Activated naive CD8-positive, alpha-beta T cell treated with anti-CD3 and anti-CD28 coated beads, Interleukin-2, amount 10 ng/mL, durations not matched to agents 7 days and 5 days (primary cell): Measurements from ENCODE around the gene BEND6. TPM values are rescaled to one million over a fixed set of nuclear protein-coding genes. Genes with fewer than 3 reads are reported as not detected.
A peak's percentile ranks its signal among the peaks of the same experiment; 100 is the strongest.
"Not testable (repeated sequence)": the region's sequence is repeated elsewhere in the genome, so short reads cannot be mapped to it uniquely, and the experiment has no call there.

Experiments used
- ATAC-seq: fragments of 150-1000 bp; cut with Tn5 transposase; one replicate; pipeline ENCODE4 v1.10.0; 2021; ENCODE audit warnings: low read depth, moderate library complexity
- POLR2A ChIA-PET: fragments of 350-600 bp; sonication (Branson Sonifier 250); formaldehyde crosslinking; loops from one replicate; lab custom pipeline; 2021; ENCODE audit warnings: antibody characterized with exemption; lab: Charles Lee
- DNase-seq: peaks from one replicate; pipeline ENCODE4 v3.0.0; 2021
- H3K27ac Mint-ChIP-seq: one replicate; pipeline ENCODE4 v1.8.0; 2022; ENCODE audit warnings: mild to moderate bottlenecking, mixed read lengths
- H3K27me3 Mint-ChIP-seq: one replicate; pipeline ENCODE4 v1.8.0; 2022; ENCODE audit warnings: mild to moderate bottlenecking, moderate library complexity, mixed read lengths
- H3K36me3 Mint-ChIP-seq: one replicate; pipeline ENCODE4 v1.8.0; 2021; ENCODE audit warnings: mild to moderate bottlenecking, mixed read lengths
- H3K4me1 Mint-ChIP-seq: one replicate; pipeline ENCODE4 v1.8.0; 2021; ENCODE audit warnings: mixed read lengths
- H3K4me3 Mint-ChIP-seq: one replicate; pipeline ENCODE4 v1.8.0; 2022; ENCODE audit warnings: mild to moderate bottlenecking, moderate library complexity, mixed read lengths
- H3K9me3 Mint-ChIP-seq: one replicate; pipeline ENCODE4 v1.8.0; 2021; ENCODE audit warnings: mixed read lengths
- total RNA-seq, 2 experiments: library from RNA; stranded (reverse); gene quantifications; one replicate each; pipeline ENCODE4 v1.2.3, GENCODE V29; 2021

BEND6 gene
- total RNA-seq, 2 experiments from 2014 or later: not detected

DNA sequence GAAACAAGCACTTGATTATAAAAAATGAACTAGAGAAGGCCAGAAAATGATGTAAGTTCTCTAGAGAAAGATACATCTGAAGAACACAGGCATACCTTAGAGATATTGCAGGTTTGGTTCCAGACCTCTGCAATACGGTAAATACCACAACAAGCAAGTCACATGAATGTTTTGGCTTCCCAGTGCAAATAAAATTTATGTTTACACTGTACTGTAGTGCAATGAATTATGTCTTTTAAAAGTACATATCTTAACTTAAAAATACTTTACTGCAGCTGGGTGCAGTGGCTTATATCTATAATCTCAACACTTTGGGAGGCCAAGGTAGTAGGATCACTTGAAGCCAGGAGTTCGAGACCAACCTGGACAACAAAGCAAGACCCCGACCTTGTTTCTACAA, 80.6 kb downstream of the BEND6 start:
- no peak overlapping the region for H3K27ac Mint-ChIP-seq
- POLR2A ChIA-PET: no interaction called here
- peaks cover 23% of the 10 kb centered on the region for H3K27me3 Mint-ChIP-seq
- ATAC-seq (no peak), DNase-seq (no peak)
- H3K4me1 Mint-ChIP-seq: peaks cover 1% of the 10 kb centered on the region
- H3K4me3 Mint-ChIP-seq: no peak overlapping the region
- H3K9me3 Mint-ChIP-seq: no peaks in the 10 kb centered on the region
- H3K36me3 Mint-ChIP-seq: no peaks in the 10 kb centered on the region

DNA sequence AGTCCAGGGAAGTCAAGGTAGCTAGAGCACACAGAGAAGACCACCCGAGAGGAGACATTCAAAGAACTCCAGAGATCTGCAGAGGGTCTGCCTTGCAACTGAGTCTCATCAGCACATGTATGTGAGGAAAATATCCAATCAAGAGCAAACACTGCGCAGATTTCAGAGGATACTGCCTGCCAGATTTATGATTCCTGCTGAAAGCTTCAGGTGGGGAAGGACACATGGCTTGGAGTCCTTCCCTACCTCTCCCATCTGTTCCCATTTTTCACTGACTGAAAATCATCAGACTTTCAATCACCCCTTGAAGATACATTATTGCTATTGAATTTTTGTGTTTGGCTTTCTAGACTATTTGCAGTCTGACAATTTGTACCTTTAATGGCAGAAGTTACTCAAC, 84.0 kb downstream of the BEND6 start:
- Mint-ChIP-seq H3K27ac (no peak overlapping the region), H3K9me3 (no peaks in the 10 kb centered on the region), H3K27me3 (peaks cover 39% of the 10 kb centered on the region), H3K36me3 (no peaks in the 10 kb centered on the region), H3K4me1 (no peaks in the 10 kb centered on the region), H3K4me3 (no peak overlapping the region)
- ATAC-seq (no peak), DNase-seq (no peak)
- POLR2A ChIA-PET: no interaction called here

DNA sequence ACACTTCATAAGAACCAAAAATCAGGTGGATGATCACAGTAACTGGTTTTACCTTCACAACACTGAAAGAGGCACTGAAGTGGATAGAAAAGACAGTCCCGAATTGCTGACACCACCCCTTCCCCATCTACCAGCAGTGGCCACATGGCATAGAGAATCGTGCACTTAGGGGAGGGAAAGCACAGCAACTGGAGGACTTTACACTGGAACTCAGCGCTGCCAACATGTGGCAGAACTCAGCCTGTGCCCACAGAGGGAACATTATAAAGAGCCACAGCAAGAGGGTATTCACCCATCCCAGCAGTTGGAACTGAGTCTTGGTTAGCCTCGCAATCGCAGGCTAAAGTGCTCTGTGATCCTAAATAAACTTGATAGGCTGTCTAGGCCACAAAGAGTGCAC, 85.1 kb downstream of the BEND6 start:
- no peaks in the 10 kb centered on the region for H3K4me1 Mint-ChIP-seq
- H3K4me3 Mint-ChIP-seq: no peak overlapping the region
- no peak for DNase-seq
- H3K27me3 Mint-ChIP-seq: peaks cover 42% of the 10 kb centered on the region
- H3K27ac Mint-ChIP-seq: no peak overlapping the region
- no peak for ATAC-seq
- POLR2A ChIA-PET: no interaction called here
- H3K9me3 Mint-ChIP-seq: no peaks in the 10 kb centered on the region
- H3K36me3 Mint-ChIP-seq: no peaks in the 10 kb centered on the region

DNA sequence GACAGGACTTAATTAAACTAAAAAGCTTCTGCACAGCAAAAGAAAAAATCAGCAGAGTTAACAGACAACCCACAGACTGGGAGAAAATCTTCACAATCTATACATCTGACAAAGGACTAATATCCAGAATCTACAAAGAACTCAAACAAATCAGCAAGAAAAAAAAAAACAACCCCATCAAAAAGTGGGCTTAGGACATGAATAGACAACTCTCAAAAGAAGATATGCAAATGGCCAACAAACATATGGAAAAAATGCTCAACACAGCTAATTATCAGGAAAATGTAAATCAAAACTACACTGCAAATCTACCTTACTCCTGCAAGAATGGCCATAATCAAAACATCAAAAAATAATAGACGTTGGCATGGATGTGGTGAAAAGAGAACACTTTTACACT, 89.2 kb downstream of the BEND6 start:
- H3K36me3 Mint-ChIP-seq, H3K9me3 Mint-ChIP-seq, H3K4me3 Mint-ChIP-seq, POLR2A ChIA-PET, H3K27ac Mint-ChIP-seq, ATAC-seq, DNase-seq: not testable (repeated sequence)
- peaks cover 47% of the 10 kb centered on the region for H3K27me3 Mint-ChIP-seq
- H3K4me1 Mint-ChIP-seq: peaks cover 16% of the 10 kb centered on the region

DNA sequence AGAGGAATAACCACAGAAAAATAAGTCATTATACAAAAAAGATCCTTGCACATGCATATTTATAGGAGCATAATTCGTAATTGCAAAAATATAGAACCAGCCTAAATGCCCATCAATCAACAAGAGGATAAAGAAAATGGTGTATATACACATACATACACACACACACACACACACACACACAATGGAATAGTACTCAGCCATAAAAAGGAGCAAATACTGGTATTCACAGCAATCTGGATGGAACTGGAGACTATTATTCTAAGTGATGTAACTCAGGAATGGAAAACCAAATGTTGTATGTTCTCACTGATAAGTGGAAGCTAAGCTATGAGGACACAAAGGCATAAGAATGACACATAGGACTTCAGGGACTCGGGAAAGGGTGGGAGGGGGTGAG, 89.7 kb downstream of the BEND6 start:
- POLR2A ChIA-PET: no interaction called here
- Mint-ChIP-seq H3K4me1 (peaks cover 21% of the 10 kb centered on the region), H3K27ac (no peak overlapping the region), H3K9me3 (no peaks in the 10 kb centered on the region), H3K27me3 (peaks cover 47% of the 10 kb centered on the region), H3K4me3 (no peak overlapping the region), H3K36me3 (peaks cover 10% of the 10 kb centered on the region)
- ATAC-seq: no peak
- DNase-seq: no peak

DNA sequence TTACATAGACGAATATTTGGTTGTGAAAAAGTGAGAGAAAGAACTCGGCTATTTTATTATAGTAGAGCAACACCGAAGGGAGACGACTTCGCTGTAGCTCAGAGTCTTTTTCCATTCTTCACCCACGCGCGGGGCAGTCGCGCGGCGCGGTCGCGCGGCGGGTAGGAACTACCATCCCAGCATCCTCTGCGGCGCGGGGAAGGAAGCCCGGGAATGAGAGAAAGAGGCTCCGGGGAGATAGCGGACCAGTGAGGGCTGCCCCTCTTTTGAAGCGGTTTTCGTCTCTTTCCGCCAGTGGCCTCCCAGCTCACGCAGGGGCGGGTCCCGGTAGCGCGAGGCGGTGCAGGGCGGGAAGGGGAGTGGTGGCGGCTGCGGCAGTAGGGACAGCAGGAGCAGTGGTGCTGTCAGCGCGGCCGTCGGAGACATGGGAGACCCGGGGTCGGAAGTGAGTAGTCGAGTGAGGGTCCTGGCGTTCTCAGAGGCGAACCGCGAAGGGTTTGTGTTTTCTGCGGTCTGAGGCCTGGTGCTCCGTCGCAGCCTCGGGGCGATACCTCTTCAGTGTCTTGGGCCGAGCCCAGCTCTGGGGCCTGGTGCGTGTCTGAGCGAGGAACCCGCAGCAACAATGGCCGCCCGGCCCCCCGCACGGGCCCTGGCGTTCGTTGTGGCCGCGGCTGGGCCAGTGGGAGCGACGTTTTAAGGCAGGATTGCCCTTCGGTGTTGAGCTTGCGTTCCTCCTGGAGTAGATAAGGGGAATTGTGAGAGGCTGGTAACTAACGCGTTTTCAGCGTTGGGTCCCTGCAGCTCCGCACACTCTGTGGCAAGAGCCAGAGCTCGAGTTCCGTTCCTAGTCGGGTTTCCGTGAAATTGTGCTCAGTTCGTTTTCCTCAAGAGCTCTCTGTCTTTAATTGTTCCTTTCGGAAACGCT, 91.7 kb downstream of the BEND6 start, which contains the start of gene KIAA1586:
KIAA1586 (plus strand) TSS at position 362 of the 925 bp plus-strand sequence; CDS start at position 425, 63 bp downstream.
- H3K27ac Mint-ChIP-seq: peak within 1 kb of the TSS; percentile 90
- H3K36me3 Mint-ChIP-seq: peaks cover 26% of the 10 kb centered on the region
- H3K9me3 Mint-ChIP-seq: not testable (repeated sequence)
- ATAC-seq (peak; percentile 95), DNase-seq (peak; percentile 84)
- peaks cover 44% of the 10 kb centered on the region for H3K27me3 Mint-ChIP-seq
- POLR2A ChIA-PET: interaction anchor here (0.7 to 1.4 kb wide), 4 partner anchors 84 to 270 kb away, joined by 3 to 5 read pairs (median 3); partner anchors contain the start of genes BAG2 and PRIM2
- peak within 1 kb of the TSS; percentile 95 for H3K4me3 Mint-ChIP-seq
- peaks cover 27% of the 10 kb centered on the region for H3K4me1 Mint-ChIP-seq

DNA sequence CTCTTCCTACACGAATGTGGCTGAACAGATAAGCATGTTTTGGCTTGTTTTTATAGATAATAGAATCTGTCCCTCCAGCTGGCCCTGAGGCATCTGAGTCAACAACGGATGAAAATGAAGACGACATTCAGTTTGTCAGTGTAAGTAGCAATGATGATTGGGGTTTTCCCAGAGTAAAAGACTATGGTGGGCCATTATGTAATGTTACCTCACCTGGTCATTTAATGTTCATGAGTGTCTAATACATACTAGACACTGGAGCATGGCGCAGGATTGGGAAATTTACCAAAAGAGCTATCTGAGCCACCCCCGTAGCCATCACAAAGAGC, 92.3 kb downstream of the BEND6 start:
- H3K9me3 Mint-ChIP-seq, H3K27ac Mint-ChIP-seq, POLR2A ChIA-PET, DNase-seq, H3K4me3 Mint-ChIP-seq: not testable (repeated sequence)
- H3K27me3 Mint-ChIP-seq: peaks cover 37% of the 10 kb centered on the region
- peaks cover 27% of the 10 kb centered on the region for H3K36me3 Mint-ChIP-seq
- peak; percentile 6 for ATAC-seq
- H3K4me1 Mint-ChIP-seq: peaks cover 27% of the 10 kb centered on the region

DNA sequence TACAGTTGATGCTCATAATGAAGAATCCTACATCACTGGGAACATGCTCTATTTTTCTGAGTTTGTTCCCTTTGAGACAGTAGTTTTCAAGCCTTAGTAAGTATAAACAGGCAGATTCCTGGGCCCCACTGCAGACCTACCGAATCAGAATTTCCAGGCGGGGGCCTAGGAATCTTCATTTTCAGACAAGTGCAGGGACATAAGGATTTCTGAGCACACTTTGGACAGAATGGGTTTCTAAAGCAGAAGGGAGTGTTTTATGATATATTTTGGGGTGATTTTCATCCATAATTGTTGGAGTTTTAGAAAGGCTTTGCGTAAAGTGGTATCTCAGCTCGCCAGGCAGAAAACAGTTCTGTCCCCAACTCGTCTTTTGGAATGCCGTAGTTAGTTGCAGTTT, 93.0 kb downstream of the BEND6 start:
- Mint-ChIP-seq H3K27me3 (peaks cover 31% of the 10 kb centered on the region), H3K4me3 (peak overlapping the region; percentile 85), H3K27ac (peak overlapping the region; percentile 66), H3K36me3 (peaks cover 27% of the 10 kb centered on the region), H3K4me1 (peaks cover 27% of the 10 kb centered on the region)
- DNase-seq, POLR2A ChIA-PET, H3K9me3 Mint-ChIP-seq, ATAC-seq: not testable (repeated sequence)

DNA sequence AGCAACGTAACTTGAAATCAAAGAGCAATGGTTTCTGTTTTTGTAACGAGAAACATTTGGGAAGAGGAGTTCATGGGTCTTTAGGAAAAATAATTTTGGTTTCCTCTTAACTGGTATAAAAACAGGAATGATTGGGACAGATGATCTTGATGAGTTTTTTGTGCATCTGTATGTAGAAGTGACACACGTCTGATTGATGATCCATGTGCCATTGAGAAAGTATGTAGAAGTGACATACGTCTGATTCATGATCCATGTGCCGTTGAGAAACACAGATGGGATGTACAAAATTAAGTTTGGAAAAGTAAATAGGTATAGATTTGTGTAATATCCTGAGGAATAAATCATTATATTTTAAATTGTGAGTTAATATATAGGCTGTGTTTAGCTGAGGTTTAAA, 93.7 kb downstream of the BEND6 start:
- Mint-ChIP-seq H3K36me3 (peaks cover 31% of the 10 kb centered on the region), H3K4me3 (peak overlapping the region; percentile 85), H3K4me1 (peaks cover 27% of the 10 kb centered on the region), H3K27me3 (peaks cover 26% of the 10 kb centered on the region), H3K9me3 (no peaks in the 10 kb centered on the region), H3K27ac (no peak overlapping the region)
- no peak for ATAC-seq
- POLR2A ChIA-PET: no interaction called here
- no peak for DNase-seq

DNA sequence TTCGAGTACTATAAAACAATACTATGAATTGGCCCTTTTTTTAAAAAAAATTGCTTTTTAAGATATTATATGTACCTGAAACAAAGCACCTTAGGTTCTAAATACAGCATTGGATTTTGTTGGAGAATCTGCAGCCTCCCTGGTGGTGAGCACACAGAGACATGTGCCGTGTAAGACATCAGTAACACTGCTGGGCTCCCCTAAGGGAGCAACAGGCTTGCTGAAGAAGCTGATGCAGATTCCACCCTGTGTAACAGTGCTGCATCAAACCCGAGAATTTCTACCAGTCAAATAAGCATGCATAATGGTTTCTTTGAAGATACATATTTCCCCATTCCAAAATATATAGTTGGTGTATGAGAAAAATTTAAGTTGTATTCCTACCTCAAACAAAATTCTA, 108.9 kb downstream of the BEND6 start:
- no peaks in the 10 kb centered on the region for H3K9me3 Mint-ChIP-seq
- peaks cover 6% of the 10 kb centered on the region for H3K4me1 Mint-ChIP-seq
- H3K27me3 Mint-ChIP-seq: no peaks in the 10 kb centered on the region
- H3K36me3 Mint-ChIP-seq: peaks cover 22% of the 10 kb centered on the region
- DNase-seq (no peak), ATAC-seq (no peak)
- POLR2A ChIA-PET: no interaction called here
- H3K27ac Mint-ChIP-seq: no peak overlapping the region
- H3K4me3 Mint-ChIP-seq: no peak overlapping the region

DNA sequence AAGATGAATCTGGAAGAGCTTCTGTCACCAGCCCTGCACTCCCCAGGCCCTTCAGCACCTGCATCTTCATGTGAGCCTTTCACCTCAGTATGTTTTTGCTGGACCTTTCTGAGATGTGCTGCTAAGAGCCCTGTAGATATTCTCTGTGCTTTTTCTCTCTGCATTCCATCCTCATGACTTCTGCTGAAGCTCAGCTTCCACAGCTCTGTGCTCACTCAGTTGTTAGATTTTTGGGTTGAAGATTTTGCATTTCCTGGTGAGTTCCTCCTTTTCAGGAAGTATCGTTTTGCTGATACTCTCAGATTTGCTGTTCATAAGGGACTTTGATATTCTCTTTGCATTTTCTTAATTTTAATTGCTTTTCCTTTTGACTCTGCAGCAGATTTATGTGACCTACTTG, 109.9 kb downstream of the BEND6 start:
- peaks cover 6% of the 10 kb centered on the region for H3K4me1 Mint-ChIP-seq
- H3K27ac Mint-ChIP-seq: no peak overlapping the region
- no peak for DNase-seq
- no peaks in the 10 kb centered on the region for H3K27me3 Mint-ChIP-seq
- H3K36me3 Mint-ChIP-seq: peaks cover 20% of the 10 kb centered on the region
- POLR2A ChIA-PET: no interaction called here
- H3K4me3 Mint-ChIP-seq: no peak overlapping the region
- no peak for ATAC-seq
- H3K9me3 Mint-ChIP-seq: no peaks in the 10 kb centered on the region

DNA sequence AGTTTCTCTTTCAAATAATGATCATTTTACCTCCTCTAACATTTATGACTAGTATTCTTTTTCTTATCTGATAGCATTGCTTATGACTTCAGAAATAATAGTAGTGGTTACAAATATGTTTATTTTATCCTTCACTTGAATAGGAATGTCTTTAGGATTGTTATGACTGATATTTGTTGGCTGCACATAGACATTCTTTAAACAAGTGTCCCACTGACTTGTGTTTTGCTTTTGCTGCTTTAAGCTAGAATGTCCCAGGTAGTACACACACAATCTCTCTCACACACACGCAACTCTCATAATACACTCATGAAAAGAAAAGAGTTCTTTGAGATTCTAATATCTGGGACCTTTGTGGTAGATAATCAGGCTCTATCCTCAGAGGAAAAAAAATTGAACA, 113.2 kb downstream of the BEND6 start:
- no peak overlapping the region for H3K27ac Mint-ChIP-seq
- H3K36me3 Mint-ChIP-seq: peaks cover 7% of the 10 kb centered on the region
- no peak for DNase-seq
- POLR2A ChIA-PET: no interaction called here
- H3K27me3 Mint-ChIP-seq: no peaks in the 10 kb centered on the region
- ATAC-seq: no peak
- H3K4me1 Mint-ChIP-seq: peaks cover 6% of the 10 kb centered on the region
- no peak overlapping the region for H3K4me3 Mint-ChIP-seq
- no peaks in the 10 kb centered on the region for H3K9me3 Mint-ChIP-seq

DNA sequence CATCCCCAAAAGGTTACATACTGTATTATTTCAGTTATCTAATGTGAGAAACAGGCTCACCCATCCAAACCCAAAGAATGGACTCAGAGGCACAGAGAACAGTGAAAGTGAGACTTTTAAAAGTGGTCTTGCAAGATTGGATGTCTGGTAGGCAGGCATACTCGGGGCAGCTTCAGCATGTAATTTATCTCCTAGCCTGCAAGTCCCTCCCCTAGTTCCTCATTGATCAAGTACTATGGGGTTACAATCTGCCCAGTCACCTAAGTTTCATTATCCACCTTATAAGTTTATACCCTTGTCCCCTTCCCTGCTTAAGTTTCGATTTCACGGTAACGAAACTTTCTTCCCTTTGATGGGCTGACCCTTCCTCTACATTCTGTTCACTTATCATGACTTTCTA, 114.3 kb downstream of the BEND6 start:
- POLR2A ChIA-PET: no interaction called here
- Mint-ChIP-seq H3K9me3 (no peaks in the 10 kb centered on the region), H3K27ac (no peak overlapping the region), H3K4me3 (no peak overlapping the region), H3K27me3 (no peaks in the 10 kb centered on the region), H3K36me3 (peaks cover 11% of the 10 kb centered on the region), H3K4me1 (peaks cover 6% of the 10 kb centered on the region)
- ATAC-seq (no peak), DNase-seq (no peak)

DNA sequence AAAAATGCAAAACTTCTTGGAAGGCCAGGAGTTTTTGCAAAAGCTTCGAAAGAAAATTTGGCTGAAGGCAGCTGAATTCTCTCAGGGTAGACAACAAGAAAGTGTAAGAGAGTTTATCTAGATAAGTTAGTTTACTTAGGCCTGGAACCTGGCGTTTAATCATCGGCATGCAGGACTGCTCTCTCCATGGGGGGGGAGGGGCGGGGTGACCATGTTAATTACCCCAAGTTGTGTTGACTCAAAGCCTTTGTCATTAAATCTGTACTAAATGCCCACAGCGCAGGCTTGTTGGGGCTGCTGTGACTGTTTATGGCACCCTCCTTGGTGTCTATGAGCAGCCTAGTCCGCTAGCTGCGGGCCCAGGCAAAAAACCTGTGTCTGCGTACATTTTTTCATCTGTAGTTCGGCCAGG, 115.0 kb downstream of the BEND6 start:
- Mint-ChIP-seq H3K36me3 (peaks cover 11% of the 10 kb centered on the region), H3K4me3 (no peak overlapping the region), H3K27ac (no peak overlapping the region), H3K27me3 (no peaks in the 10 kb centered on the region), H3K9me3 (no peaks in the 10 kb centered on the region), H3K4me1 (peaks cover 3% of the 10 kb centered on the region)
- POLR2A ChIA-PET: no interaction called here
- DNase-seq (no peak), ATAC-seq (no peak)
